Colonic mucosa (tissue), 4 donors: ENCODE measurements around the gene ZDHHC22. TPM values are rescaled to one million over a fixed set of nuclear protein-coding genes. Genes with fewer than 3 reads are reported as not detected.
A peak's percentile ranks its signal among the peaks of the same experiment; 100 is the strongest.

Experiments used
- DNase-seq: peaks from one replicate; pipeline ENCODE4 v3.0.0-alpha.2; 2020
- H3K27ac ChIP-seq: fragments of 200-600 bp; one replicate; pipeline ENCODE4 v1.8.0; 2021
- H3K27me3 ChIP-seq: fragments of 200-600 bp; one replicate; pipeline ENCODE4 v1.8.0; 2021
- H3K36me3 ChIP-seq: fragments of 200-600 bp; one replicate; pipeline ENCODE4 v1.8.0; 2021
- H3K4me1 ChIP-seq: fragments of 200-600 bp; one replicate; pipeline ENCODE4 v1.8.0; 2021; ENCODE audit warnings: mild to moderate bottlenecking
- H3K4me3 ChIP-seq: fragments of 200-600 bp; one replicate; pipeline ENCODE4 v1.8.0; 2021
- H3K9ac ChIP-seq, 2 donors: one replicate each; pipeline ENCODE4 v1.7.0; 2013; ENCODE audit warnings: control low read depth in 2 of 2, low read depth in 2 of 2, low read length in 2 of 2
- H3K9me3 ChIP-seq: fragments of 200-600 bp; one replicate; pipeline ENCODE4 v1.8.0; 2021
- intact Hi-C: fragments of 100-400 bp; cut with DNase I; formaldehyde crosslinking; loops from one replicate; pipeline ENCODE4 v1.14.1; 2022
- total RNA-seq, 2 donors: library from RNA; stranded (reverse); fragmentation: NEBNext Ultra II Directional in 1 of 2; extraction: Animal tissue kit (Norgen Biotek cat#: 25700) in 1 of 2; gene quantifications; one replicate each; pipeline ENCODE4 v1.2.1, GENCODE V29; 2021
- TF ChIP-seq, protein P1 (sequence below): fragments of 200-600 bp; IDR thresholded peaks from one replicate; pipeline ENCODE4 v1.8.0; 2022; ENCODE audit warnings: antibody characterized with exemption, mild to moderate bottlenecking
- donor health status: healthy.
- donor health status: DM: no; HTN: no; CAD: no.
- donor health status: DM: no; HTN: no; CAD: no.

Gene ZDHHC22
- total RNA-seq, 2 donors from 2014 or later, result 0.07 to 0.42 TPM

DNA sequence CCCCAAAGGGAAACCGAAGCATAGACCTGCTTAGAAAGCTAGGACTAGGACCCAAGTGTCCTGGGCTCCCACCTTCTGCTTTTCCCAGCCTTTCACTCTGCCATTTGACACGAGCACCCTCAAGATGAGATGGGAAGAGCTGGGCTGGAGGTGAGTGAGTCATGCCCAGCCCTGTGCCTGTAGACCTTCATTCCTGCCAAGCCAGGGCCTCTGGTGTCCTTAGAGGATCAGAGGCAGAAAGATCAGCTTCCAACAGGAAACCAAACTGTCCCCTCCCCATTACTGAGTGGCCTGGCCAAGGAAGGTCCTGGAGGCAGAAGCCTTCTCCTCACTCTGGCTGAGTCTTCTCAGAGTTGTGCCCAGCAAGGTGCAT lies 43.5 kb upstream of the ZDHHC22 start:
- intact Hi-C loops, result no loop called here
- no peak for DNase-seq
- Histone ChIP-seq H3K36me3 (no peaks in the 10 kb centered on the region), H3K27me3 (peaks cover 6% of the 10 kb centered on the region), H3K4me3 (no peak overlapping the region), H3K27ac (peak overlapping the region; percentile 75), H3K9ac (peak overlapping the region in 1 of 2 donors; percentile 32), H3K4me1 (peaks cover 5% of the 10 kb centered on the region), H3K9me3 (no peaks in the 10 kb centered on the region)
- TF ChIP-seq, protein P1, sequence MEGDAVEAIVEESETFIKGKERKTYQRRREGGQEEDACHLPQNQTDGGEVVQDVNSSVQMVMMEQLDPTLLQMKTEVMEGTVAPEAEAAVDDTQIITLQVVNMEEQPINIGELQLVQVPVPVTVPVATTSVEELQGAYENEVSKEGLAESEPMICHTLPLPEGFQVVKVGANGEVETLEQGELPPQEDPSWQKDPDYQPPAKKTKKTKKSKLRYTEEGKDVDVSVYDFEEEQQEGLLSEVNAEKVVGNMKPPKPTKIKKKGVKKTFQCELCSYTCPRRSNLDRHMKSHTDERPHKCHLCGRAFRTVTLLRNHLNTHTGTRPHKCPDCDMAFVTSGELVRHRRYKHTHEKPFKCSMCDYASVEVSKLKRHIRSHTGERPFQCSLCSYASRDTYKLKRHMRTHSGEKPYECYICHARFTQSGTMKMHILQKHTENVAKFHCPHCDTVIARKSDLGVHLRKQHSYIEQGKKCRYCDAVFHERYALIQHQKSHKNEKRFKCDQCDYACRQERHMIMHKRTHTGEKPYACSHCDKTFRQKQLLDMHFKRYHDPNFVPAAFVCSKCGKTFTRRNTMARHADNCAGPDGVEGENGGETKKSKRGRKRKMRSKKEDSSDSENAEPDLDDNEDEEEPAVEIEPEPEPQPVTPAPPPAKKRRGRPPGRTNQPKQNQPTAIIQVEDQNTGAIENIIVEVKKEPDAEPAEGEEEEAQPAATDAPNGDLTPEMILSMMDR, result no peak

DNA sequence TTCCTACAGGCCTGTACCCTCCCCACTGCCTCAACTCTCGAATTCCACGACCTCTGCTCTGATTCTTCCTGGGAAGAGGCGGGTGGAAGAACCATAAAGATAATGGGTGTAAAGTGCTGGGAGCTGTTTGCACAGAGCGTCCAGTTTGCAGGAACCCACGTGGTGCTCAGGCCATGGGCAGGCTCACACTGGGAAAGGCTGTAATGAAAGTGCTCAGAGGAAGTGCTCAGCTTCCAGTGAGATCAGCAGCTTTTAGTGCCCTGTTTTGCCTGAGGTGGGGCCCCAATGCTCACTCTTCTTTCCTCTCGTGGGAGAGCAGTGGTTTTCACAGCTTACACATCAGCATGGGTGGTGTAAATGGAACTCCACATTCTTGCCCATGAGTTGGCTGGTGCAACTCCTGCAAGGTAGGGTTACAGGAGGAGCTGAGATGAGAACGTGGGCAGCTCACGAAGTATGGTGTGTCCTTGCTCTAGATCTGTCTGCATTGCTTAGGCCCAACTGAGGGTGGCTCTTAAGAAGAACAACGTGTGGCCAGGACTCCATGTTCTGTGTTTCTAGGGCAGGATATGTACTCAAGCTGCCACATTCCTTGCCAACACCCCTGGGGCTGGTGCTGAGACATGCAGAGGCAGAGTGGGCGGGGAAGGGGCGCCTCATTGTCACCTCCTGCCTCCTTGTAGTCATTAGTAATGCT lies 43.0 kb upstream of the ZDHHC22 start:
- H3K4me3 ChIP-seq, result no peak overlapping the region
- TF ChIP-seq, protein P1, result no peak

DNA sequence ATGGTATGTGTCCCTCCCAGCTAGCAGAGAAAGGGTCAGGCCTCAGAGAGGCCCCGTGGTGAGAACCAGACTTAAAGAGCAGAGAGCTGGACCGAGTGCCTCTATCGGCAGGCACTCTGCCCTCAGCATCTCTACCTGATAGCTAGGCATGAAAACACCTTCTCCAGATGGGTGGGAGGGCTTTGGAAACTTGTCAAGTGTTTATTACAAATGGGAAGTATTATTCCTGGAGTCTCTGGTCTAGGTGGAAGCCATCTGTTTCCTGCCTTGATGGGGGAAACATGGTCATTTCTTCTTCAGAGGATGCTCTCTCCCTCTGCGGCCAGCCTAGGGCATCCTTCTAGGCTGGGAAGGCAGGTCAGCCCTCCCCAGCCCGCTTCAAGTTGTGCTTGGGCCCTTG lies 42.3 kb upstream of the ZDHHC22 start:
- H3K27ac ChIP-seq, result peak overlapping the region; percentile 53
- H3K36me3 ChIP-seq, result no peaks in the 10 kb centered on the region
- H3K4me1 ChIP-seq, result peaks cover 5% of the 10 kb centered on the region
- no peaks in the 10 kb centered on the region for H3K9me3 ChIP-seq
- H3K27me3 ChIP-seq, result peaks cover 6% of the 10 kb centered on the region
- TF ChIP-seq, protein P1, result no peak
- DNase-seq, result no peak
- no peak overlapping the region for H3K4me3 ChIP-seq
- H3K9ac ChIP-seq, result peak overlapping the region in 1 of 2 donors; percentile 16
- intact Hi-C loops, result no loop called here

More for the DNA sequence above, 43.0 kb upstream of the ZDHHC22 start:
- peak overlapping the region; percentile 75 for H3K27ac ChIP-seq
- no peaks in the 10 kb centered on the region for H3K36me3 ChIP-seq
- peaks cover 6% of the 10 kb centered on the region for H3K27me3 ChIP-seq
- peak overlapping the region in 1 of 2 donors; percentile 32 for H3K9ac ChIP-seq
- peaks cover 5% of the 10 kb centered on the region for H3K4me1 ChIP-seq
- intact Hi-C loops, result no loop called here
- H3K9me3 ChIP-seq, result no peaks in the 10 kb centered on the region
- DNase-seq, result peak; percentile 74

- H3K27me3 ChIP-seq, result peaks cover 6% of the 10 kb centered on the region
- TF ChIP-seq, protein P1, result no peak
- intact Hi-C loops, result no loop called here
These were observed 40.2 kb upstream of the ZDHHC22 start, which contains the start of gene TMEM63C for GRCh38 chr14:77181603-77182437. TMEM63C (plus strand) TSS chr14:77181798; CDS start chr14:77218814, 37,016 bp downstream.

GRCh38 chr14:77180726-77181602 lies 39.4 kb upstream of the ZDHHC22 start:
- H3K9ac ChIP-seq, result no peak overlapping the region
- no peak overlapping the region for H3K27ac ChIP-seq
- H3K4me1 ChIP-seq, result peaks cover 5% of the 10 kb centered on the region
- H3K9me3 ChIP-seq, result no peaks in the 10 kb centered on the region
- no peaks in the 10 kb centered on the region for H3K36me3 ChIP-seq
- TF ChIP-seq, protein P1, result no peak
- no peak for DNase-seq
- H3K4me3 ChIP-seq, result peak overlapping the region; percentile 47
- intact Hi-C loops, result no loop called here
- H3K27me3 ChIP-seq, result peaks cover 6% of the 10 kb centered on the region

More at GRCh38 chr14:77181603-77182437, 40.2 kb upstream of the ZDHHC22 start, which contains the start of gene TMEM63C:
- DNase-seq, result peak; percentile 66
- Histone ChIP-seq H3K9ac (peak within 1 kb of the TSS; percentile 66 to 68), H3K4me1 (peaks cover 5% of the 10 kb centered on the region), H3K36me3 (no peaks in the 10 kb centered on the region), H3K27ac (no peak within 1 kb of the TSS), H3K9me3 (no peaks in the 10 kb centered on the region), H3K4me3 (peak within 1 kb of the TSS; percentile 47)
